NCI-H748 (cell line): ENCODE results near the gene NUCB2.

Source experiments
- DNase-seq: peaks from one replicate; lab custom pipeline; 2025; ENCODE audit not compliant: unreplicated experiment; lab: John Stamatoyannopoulos, UW

Gene NUCB2

GRCh38 chr11:17331669-17332068, 55.1 kb downstream of the NUCB2 start:
- DNase-seq: no peak

DNA sequence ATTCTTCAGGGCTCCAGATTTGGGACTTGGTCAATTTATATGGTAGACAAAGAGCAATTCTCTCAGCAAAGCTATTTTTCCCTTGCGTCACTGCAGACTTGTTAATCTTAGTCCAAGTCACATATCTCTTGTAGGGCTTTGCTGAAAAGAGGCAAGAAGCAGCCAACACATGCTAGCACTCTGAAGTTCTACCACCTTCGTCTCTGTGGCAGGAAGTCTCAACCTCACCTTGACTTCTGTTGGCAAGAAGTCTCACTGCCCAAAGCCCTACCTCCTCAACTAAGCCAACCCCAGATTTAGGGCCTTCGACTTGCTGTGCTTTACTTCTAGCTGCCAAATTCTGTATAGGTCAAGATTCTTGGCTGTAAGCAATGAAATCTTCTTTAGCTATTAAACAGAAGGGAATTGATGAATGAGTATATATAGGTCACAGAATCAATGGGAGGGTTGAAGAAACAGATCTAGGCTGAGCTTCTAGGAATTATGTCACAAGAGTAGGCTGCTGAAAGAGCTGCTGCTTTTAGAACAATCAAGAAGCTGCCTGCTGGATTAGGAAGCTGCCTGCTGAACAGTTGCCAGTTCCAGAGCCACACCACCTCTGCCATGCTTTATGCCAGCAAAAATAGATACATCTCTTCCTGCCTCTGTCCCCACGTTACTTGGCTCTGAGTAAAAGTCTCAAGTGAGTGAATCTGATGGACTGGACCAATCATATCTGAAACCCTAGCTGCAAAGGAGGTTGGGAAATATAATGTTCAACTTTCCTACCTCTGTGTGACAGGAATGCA, 57.5 kb downstream of the NUCB2 start:
- no peak for DNase-seq

DNA sequence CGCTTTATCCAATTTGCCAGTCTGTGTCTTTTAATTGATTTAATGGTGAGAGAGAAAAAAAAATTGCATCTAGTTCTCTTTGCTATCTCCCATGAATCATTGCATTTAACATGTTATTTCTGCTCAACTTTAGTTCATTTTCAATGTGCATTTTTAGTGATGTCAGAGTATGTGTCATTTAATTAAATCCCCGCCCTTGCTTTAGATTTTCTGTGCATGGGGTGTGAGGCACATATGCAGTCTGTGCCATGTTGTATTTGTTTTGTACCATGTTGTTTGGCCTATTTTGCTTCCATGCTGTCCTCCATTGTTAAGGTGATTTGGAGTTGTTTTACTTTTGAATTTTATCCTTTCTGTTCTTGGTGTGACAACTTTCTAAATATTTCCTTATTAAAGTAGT, 66.7 kb downstream of the NUCB2 start:
- no peak for DNase-seq

- no peak for DNase-seq
These were observed 67.4 kb downstream of the NUCB2 start for GRCh38 chr11:17343907-17344306.

DNA sequence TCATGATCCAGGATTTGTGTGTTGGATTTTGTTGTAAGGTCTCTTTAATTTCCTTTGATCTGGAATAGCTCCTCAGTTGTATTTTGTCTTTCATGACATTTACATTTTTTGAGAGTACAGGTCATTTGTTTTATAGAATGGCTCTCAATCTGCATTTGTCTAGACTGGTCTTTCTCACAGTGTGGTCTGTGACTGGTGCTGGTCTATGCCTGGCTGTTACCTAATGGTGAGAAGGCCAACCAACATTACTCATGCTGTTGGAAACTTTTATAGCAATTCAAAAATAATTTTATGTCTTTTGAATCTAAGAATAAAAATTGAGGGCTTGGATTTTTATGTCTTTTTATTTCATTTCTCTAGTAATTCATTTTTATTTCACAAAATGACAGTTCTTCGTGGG, 71.1 kb downstream of the NUCB2 start:
- no peak for DNase-seq

GRCh38 chr11:17350455-17351171, 74.1 kb downstream of the NUCB2 start:
- DNase-seq: no peak

DNA sequence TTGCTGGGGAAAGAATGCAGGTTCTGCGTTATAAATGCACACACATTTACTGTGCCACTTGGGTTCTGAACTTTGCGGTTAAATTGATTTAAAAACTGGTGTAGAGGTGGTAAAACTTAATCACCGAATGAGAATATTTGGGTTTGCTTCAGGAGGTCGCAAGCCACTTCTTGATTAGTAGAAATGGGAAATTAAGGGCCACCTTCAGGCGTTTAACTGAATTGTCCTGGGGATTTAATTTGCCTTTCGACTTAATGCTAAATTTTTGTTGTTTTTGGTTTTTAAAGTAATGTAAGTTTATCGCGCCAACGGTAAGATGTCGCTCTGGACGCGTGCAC, 74.6 kb downstream of the NUCB2 start:
- DNase-seq: no peak

DNA sequence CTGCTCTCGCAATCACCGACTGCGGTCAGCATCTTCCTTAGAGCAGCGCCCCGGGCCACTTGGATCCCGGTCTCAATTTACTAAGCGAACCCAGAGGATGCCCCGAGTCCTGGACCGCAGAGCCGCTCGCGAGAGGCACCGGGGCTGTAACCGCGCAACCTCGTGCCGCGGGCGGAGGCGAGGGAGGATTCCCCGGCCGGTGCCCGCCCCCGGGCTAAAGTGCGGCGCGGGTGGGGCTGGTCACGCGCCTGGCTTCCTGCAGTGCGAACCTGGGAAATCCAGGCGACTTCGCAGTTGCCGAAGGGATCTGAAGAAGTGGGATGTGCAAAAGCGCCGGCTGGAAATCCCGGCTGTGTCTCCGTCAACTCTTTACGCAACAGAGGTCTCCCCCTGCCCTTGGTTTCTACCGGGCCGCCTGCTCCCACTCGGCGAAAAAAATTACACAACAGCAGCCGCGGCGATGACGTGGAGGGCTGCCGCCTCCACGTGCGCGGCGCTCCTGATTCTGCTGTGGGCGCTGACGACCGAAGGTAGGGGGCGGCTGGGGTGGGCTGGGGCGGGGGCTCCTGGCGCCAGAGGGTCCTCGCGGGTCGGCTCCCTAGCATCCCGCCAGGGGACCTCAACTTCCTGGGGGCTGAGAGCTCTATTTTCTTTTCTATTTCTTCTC, 75.1 kb downstream of the NUCB2 start, which contains the start of gene NCR3LG1:
NCR3LG1 (plus strand) TSS at position 291 of the 667 bp plus-strand sequence; CDS start at position 461, 170 bp downstream.
- peak; percentile 89 for DNase-seq

- DNase-seq: peak; percentile 88
These were observed 76.6 kb downstream of the NUCB2 start for GRCh38 chr11:17352950-17353820.

DNA sequence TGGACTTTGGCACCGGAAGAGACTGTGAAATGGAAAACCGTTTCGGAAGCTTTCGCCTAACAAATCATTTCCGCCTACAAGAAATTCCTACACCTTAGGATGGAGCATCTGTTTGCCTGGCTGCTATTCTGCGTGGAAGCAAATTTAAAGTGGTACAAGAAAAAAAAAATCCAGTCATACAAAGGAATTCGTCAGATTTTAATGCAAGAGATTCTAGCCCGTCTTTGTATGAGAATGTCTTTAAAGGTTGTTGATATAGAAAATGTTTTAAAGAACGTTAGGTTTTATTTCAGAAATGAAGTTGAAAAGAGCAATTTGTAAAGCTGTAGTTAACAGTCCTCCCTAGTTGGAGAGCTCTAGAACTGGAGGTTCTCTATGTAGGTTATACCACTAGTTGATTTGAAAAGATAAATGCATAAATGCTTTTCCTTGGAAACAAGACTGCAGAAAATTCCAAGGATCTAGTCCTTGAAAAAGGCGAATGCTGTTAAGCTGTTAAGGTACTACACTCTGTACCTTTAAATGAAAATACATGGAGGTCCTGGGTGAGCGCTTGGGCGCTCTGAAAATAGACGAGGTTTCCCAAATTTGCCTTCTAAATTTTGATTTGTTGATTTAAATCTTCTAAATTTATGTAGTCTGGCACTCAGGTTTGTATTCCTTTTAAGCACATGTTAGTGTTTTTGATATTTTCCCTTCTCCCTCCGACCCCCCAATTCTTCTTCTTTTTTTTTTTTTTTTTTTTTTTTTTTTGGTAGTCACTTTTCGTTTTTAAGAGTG, 77.5 kb downstream of the NUCB2 start:
- DNase-seq: peak; percentile 45

DNA sequence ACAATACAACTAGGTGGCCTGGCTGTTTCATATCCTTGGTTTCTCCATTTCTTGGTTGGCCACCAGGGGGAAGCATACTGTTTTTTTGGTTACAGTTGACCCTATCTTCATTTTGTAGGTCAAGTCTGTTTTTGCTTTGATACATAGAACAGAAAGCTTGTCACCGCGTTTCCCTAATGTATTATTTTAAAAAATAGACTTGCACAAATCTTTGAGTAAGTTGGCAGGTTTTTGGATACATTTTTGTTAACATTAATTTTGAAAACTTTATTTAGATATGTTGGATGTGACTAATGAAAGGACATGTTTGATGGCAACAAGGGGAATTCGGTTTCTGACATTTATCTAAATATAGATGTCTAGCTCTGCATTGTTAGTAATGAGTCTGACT, 78.1 kb downstream of the NUCB2 start:
- DNase-seq: peak; percentile 74

DNA sequence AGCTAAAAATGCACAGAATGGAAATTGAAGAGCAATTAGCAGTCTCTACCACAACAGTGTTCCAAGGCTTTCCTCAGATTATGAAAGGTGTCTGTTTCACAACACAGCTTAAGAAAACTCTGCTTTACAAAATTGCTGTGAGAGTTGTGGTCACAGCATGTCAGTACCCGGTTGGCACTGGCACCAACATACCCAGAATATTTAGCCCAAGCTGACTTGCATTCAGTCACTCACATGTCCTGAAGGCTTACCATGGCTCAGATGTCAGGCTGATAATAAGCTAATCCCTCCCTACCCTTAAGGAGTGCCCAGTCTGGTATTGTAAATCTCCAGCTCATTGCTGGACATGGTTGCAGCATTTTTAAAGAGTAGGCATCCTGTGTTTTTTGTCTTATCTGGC, 90.0 kb downstream of the NUCB2 start:
- no peak for DNase-seq

- no peak for DNase-seq
These were observed 92.0 kb downstream of the NUCB2 start for GRCh38 chr11:17368551-17368950.

GRCh38 chr11:17369094-17369493, 92.6 kb downstream of the NUCB2 start:
- DNase-seq: no peak

DNA sequence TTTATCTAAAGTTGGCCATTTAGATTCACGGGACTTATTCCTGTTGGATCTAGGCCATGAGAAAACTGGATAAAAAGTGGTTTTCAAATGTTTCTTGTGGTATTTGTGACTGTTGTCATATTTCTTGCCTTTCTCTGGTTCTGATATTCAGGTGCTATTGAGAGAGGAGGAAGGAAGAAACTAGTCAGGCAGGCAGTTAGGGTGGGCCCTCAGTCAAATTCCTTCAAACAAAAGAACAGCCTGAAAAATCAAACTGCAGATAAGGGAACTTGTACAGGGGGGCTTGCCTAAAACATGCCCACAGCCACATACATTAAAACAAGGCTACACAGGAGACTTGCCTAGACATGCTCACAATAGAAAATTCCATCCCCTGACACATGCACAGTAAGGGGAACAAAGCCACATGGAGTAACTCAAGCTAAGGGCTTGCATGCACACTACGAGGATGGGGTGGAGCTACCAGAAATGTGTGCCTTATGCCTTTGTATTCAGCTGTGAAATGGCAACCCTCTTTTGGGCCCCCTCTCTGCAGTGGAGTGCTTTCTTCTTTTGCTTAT, 93.2 kb downstream of the NUCB2 start:
- no peak for DNase-seq

GRCh38 chr11:17371614-17372013, 95.1 kb downstream of the NUCB2 start:
- peak; percentile 51 for DNase-seq

DNA sequence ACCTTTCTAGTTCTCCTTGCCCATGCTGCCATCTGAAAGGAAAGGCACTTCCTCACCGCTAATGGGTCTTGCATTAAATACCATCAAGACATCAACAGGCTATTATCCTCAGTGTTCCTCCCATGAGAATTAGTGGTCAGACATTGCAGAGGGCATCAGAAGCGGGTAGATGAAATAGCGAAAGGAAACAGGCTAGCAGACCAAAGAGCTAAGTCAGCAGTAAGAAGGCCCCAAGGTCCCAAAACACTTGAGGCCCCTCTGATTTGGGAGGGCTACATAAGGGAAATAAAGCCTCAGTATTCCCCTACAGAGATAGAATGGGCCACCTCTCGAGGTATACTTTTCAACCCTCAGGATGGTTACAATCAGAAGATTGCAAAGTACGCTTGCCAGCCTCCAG, 99.0 kb downstream of the NUCB2 start:
- DNase-seq: no peak

DNA sequence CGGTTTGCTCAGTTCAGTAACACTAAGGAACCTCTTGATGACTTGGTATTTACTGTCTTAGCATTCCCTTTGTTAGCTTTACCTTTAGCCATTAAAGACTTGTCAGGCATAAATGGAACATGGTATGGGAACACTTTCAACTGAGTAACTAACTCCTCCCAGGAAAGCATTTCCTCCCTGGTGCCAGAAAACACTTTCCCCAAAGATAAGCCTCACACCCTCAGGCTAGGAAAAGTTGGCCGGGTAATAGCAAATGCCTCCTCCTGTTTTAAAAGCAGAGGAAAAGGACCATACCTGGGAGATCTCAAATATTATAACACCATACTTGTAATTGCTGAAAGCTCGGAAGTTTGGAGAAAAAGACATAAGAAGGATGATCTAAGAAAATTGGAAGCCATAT, 100.0 kb downstream of the NUCB2 start:
- DNase-seq: no peak

GRCh38 chr11:17378655-17379054, 102.1 kb downstream of the NUCB2 start:
- DNase-seq: no peak
